DMS53 treated with DMSO at 0.1 percent for 48 hours (cell line): ENCODE results near the gene JAK1.
A peak's percentile ranks its signal among the peaks of the same experiment; 100 is the strongest.

ENCODE experiments used
- DNase-seq: peaks from one replicate; lab custom pipeline; 2025; ENCODE audit not compliant: unreplicated experiment; lab: John Stamatoyannopoulos, UW

Gene JAK1

GRCh38 chr1:64873576-64873975, 92.8 kb downstream of the JAK1 start:
- no peak for DNase-seq

GRCh38 chr1:64872067-64872466, 94.3 kb downstream of the JAK1 start:
- DNase-seq = no peak

- no peak for DNase-seq
Observed at GRCh38 chr1:64871256-64871655, 95.1 kb downstream of the JAK1 start.

DNA sequence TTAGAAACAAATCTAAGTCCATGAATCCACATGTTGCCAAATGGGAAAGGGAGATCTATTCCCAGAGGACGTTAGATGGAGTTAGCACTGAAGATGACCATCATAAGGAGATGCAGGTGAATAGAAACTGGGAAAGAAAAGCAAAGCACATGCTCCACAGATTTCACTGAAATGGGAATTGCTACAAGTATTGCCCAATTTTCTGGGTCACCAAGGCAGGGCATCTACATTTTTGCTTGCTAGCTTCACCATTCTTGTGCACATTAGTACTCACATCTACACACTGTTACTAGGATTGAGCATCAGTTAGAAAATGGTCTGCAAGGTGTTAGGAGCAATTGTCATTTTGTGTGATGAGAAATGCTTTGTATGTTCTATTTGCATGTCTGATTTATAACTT, 99.1 kb downstream of the JAK1 start:
- DNase-seq = no peak

DNA sequence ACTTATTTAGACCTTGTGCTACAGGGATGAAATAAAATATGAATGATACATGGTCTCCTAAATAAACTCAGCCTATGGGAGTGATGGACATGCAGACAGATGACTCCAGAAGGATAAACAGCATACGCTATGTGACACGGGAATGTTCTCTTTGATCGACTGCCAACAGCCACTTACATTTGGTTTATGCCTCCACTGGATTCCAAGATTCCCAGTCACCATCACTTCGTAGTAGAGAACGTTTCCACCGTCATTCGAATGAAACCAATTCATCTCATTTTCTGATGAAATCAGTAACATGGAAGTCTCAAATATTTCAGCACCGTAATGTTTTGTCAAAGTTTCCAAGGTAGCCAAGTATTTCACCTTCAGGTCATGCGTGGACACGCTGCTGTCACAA, 99.7 kb downstream of the JAK1 start:
- DNase-seq = no peak

GRCh38 chr1:64865105-64865757, 101.1 kb downstream of the JAK1 start:
- DNase-seq = no peak

GRCh38 chr1:64864018-64864940, 102.1 kb downstream of the JAK1 start:
- DNase-seq = peak; percentile 87

GRCh38 chr1:64861611-64862010, 104.7 kb downstream of the JAK1 start:
- DNase-seq = no peak

- no peak for DNase-seq
Observed at GRCh38 chr1:64857347-64857746, 109.0 kb downstream of the JAK1 start.

GRCh38 chr1:64856553-64856952, 109.8 kb downstream of the JAK1 start:
- no peak for DNase-seq

DNA sequence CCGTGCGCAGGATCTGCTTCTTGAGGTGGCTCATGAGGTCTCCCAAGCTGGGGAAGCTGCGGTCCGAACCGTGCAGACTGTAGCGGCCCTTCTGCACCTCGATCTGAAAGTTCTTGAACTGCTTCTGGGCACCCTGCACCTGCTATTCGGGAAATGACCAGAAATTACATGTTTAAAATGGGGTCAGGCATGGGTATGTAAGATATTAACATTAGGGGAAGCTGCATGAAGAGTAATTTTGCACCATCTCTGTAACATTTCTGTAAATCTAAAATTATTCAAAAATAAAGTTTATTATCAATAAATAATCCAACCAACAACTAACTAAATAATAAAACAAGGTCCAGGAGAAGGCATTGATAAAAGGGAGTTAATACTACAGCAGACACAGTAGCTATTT, 110.8 kb downstream of the JAK1 start:
- no peak for DNase-seq

DNA sequence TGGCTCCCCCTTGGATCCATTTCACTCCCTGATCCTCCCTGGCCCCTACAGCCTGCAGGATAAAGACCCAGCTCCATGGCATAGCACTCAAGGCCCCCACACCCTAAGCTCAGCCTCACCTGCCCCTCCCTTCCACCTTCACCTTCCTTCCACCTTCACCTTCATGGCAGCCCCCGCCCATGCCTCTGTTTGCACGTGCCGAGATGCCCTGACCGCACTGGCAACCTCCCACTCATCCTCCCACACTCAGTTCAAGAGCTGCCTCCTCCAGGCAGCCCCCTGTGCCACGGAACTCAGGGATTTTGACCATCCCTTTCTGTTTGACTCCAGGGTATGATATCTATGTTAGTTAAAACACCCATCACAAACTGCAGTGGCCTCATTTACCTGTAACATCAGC, 111.7 kb downstream of the JAK1 start:
- DNase-seq = no peak

- DNase-seq = no peak
Observed at GRCh38 chr1:64851664-64852063, 114.7 kb downstream of the JAK1 start.

DNA sequence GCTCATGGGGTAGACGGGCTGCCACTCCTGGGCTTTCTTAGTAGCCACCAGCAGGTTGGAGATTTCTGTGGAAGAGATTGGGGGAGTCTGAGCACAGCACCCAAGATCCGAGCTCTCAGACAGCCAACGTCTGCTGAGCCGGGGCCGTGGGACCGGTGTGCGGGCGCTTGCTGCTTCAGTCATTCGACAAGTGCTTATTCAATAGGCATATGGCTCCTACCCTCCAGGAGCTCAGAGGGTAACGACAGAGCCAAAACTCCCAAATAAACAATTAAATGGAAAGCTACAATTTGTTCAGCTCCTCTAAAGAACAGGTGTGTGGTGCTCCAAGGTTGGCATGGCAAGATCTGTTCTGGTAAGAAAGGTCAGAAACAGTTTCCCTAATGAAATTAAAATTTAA, 115.5 kb downstream of the JAK1 start:
- DNase-seq = no peak

DNA sequence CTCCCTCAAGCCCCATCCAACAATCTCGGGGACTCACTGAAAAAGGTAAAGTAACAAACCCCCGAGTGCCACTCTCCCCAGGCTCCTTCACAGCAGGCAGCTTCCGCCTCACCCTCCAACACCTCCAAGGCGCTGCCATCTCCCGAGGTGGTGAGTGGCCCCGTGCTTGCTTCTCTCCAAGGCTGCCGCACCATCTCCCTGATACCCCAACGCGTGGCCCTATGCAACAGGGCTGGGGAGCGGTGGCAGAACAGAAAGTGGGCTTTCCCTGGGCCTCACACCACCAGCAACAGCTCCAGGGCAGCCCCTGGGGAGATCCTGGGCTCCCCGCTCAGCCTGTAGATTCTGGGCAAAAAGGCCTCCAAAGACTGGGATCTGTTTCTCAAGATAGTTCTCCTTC, 116.4 kb downstream of the JAK1 start:
- DNase-seq = no peak

DNA sequence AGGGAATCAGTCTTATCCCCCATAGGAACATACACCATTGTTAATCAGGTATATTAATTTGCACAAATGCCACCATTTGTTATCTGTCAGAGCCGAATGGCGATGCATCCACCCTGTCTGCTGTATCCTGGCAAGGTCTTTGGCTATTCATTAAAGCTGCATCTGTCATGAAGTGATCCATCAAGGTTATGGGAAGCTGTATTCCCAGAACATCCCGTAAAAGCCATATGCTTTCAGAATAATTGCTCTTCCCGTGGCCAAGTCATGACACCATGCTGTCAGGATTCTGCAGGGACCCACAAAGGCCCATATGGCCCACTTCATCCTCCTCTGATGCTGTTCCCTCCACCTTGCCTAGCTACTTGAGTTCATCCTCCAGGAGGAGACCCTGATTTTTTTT, 117.5 kb downstream of the JAK1 start:
- DNase-seq = no peak

- no peak for DNase-seq
Observed at GRCh38 chr1:64848136-64848535, 118.2 kb downstream of the JAK1 start.

DNA sequence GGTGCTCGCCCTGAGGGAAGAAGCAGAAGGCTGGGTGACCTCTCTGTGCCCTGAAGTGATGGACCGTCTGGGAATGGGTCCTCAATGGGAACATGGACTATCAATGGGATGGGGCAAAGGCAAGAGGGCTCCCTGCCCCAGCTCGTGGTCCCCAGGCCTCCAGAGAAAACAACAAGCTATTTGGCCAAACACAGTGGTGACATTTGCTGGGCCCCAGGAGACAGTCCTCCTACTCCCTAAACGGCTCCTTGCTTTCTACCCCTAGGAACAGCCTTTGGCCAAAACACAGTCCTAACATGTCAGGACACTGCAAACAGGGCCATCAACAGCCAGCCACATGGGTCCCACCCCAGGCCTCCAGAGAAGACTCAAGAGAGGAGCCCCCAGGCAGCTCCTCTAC, 118.7 kb downstream of the JAK1 start:
- DNase-seq = no peak

DNA sequence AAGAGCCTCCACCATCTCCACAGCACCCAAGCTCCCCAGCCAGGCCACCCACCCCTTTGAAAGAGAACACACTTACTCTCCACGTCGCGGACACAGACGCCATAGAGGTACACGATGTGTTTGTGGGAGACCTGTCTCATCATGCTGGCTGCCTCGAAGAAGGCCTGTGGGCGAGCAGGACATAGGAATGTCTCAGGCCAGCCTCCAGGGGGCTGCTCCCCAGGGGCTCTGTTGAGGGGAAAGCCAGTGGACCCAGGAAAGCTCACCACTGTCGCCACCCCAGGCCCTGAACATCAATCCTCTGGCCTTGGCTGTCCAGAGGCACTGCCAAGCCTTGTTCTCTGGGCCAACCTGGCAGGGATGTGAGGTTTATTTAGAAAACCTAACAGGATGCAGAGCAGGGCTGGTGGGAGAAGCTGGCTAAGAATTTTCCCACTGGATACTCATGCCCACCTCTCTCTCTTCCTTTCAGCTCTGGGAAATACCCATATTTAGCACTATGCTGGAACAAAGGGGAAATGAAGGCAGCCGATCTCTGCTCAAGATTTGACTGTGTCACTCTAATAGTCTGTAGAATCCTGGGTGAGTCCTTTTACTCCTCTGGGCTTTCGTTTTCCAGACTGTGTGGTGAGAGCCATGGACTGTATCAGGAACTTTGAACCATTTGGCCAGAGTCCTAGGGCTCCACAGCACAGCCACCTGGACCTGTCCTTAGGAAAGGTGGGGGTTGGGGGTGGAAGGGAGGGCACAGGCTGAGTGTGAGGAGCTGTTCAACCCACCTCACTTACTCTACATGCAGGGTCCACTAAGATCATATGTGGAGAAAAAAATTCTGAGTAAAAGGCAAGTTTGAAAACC, 119.5 kb downstream of the JAK1 start:
- no peak for DNase-seq

GRCh38 chr1:64845831-64846425, 120.4 kb downstream of the JAK1 start:
- DNase-seq = no peak

- DNase-seq = no peak
Observed at GRCh38 chr1:64844609-64845008, 121.7 kb downstream of the JAK1 start.
